GM12801 (cell line): ENCODE results near the gene GPR4.

Experiments used
- CTCF ChIP-seq: IDR thresholded peaks from one replicate; pipeline ENCODE4 v1.5.1; 2011; ENCODE audit warnings: control low read depth; ENCODE audit not compliant: insufficient read length; ENCODE audit errors: extremely low read depth

GPR4 gene

GRCh38 chr19:45591638-45592005 lies 10.4 kb downstream of the GPR4 start:
- no peak for TF ChIP-seq CTCF

- TF ChIP-seq CTCF: no peak
Observed at GRCh38 chr19:45591004-45591637, 10.9 kb downstream of the GPR4 start.

- TF ChIP-seq CTCF: no peak
Observed at GRCh38 chr19:45590300-45591003, 11.6 kb downstream of the GPR4 start.

GRCh38 chr19:45589768-45590167 lies 12.2 kb downstream of the GPR4 start:
- no peak for TF ChIP-seq CTCF

GRCh38 chr19:45587873-45588272 lies 14.1 kb downstream of the GPR4 start:
- no peak for TF ChIP-seq CTCF

GRCh38 chr19:45585158-45585577 lies 16.8 kb downstream of the GPR4 start:
- no peak for TF ChIP-seq CTCF

- TF ChIP-seq CTCF: no peak
Observed at GRCh38 chr19:45584332-45585157, 17.5 kb downstream of the GPR4 start, which contains the start of gene OPA3. Gene OPA3 (minus strand): TSS chr19:45584802. CDS start chr19:45584764, 38 bp downstream.
